K562 (cell line): Measurements from ENCODE around the gene NEDD4. TPM values are rescaled to one million over a fixed set of nuclear protein-coding genes. Genes with fewer than 3 reads are reported as not detected.
A peak's percentile ranks its signal among the peaks of the same experiment; 100 is the strongest.

Source experiments
- ATF7 ChIP-seq: fragments of 450-650 bp; IDR thresholded peaks from 2 replicates; pipeline ENCODE4 v1.7.1; 2014; ENCODE audit warnings: mild to moderate bottlenecking, moderate library complexity
- CREB3L1 ChIP-seq: fragments of 450-650 bp; IDR thresholded peaks from 2 replicates; pipeline ENCODE4 v1.6.1; 2014; ENCODE audit warnings: low read depth, mild to moderate bottlenecking, moderate library complexity, borderline replicate concordance
- EP300 ChIP-seq: IDR thresholded peaks from 2 replicates; pipeline ENCODE4 v1.6.1; 2012; ENCODE audit warnings: low read length, improper control_type of control experiment
- JUND ChIP-seq, 2 experiments: IDR thresholded peaks; 2 replicates in 1 of 2; 3 replicates in 1 of 2; pipeline ENCODE4 v1.6.1; 2011; ENCODE audit warnings: borderline replicate concordance in 2 of 2, low read depth in 2 of 2, low read length in 2 of 2, improper control_type of control experiment in 1 of 2, missing biosample characterization in 1 of 2, missing genetic modification characterization in 1 of 2, missing genetic modification reagents in 1 of 2
- KDM5B ChIP-seq: fragments of 200-600 bp; sonication (generic); IDR thresholded peaks from 2 replicates; pipeline ENCODE4 v1.6.1; 2012; ENCODE audit warnings: low read depth, mild to moderate bottlenecking, moderate library complexity, low read length, control low read depth, inconsistent platforms; ENCODE audit not compliant: insufficient replicate concordance
- NFIC ChIP-seq: fragments of 450-650 bp; IDR thresholded peaks from 2 replicates; pipeline ENCODE4 v1.6.1; 2017; ENCODE audit warnings: mild to moderate bottlenecking, inconsistent platforms
- PHF8 ChIP-seq: fragments of 200-600 bp; sonication (generic); IDR thresholded peaks from 2 replicates; pipeline ENCODE4 v1.6.1; 2012; ENCODE audit warnings: mixed run types, mild to moderate bottlenecking, inconsistent platforms, low read length, moderate library complexity, borderline replicate concordance
- POLR2B ChIP-seq: fragments of 450-650 bp; IDR thresholded peaks from 2 replicates; pipeline ENCODE4 v1.6.1; 2018; ENCODE audit warnings: low read depth; ENCODE audit not compliant: partially characterized antibody
- POLR2G ChIP-seq: fragments of 200-400 bp; formaldehyde crosslinking; IDR thresholded peaks from 2 replicates; pipeline ENCODE4 v1.6.1; 2017; ENCODE audit warnings: low read depth, mild to moderate bottlenecking, antibody characterized with exemption, low read length, moderate library complexity
- RBBP5 ChIP-seq: fragments of 200-600 bp; sonication (generic); IDR thresholded peaks from 2 replicates; pipeline ENCODE4 v1.6.1; 2012; ENCODE audit warnings: borderline replicate concordance, mild to moderate bottlenecking, low read length, control low read depth, inconsistent platforms; ENCODE audit not compliant: insufficient read depth, poor library complexity, severe bottlenecking
- THAP12 ChIP-seq: fragments of 250-450 bp; sonication (Bioruptor Pico); IDR thresholded peaks from 2 replicates; pipeline ENCODE4 v1.9.0; 2021; ENCODE audit warnings: mild to moderate bottlenecking, inconsistent platforms
- TOE1 ChIP-seq, 2 experiments: fragments of 450-650 bp in 1 of 2; sonication (generic) in 1 of 2; formaldehyde crosslinking in 1 of 2; IDR thresholded peaks; 2 replicates each; pipeline versions ENCODE4 v1.7.1 to v1.8.0; 2016 to 2022; ENCODE audit warnings: borderline replicate concordance in 2 of 2, mild to moderate bottlenecking in 2 of 2, antibody characterized with exemption in 1 of 2, inconsistent platforms in 1 of 2, low read depth in 1 of 2, missing genetic modification reagents in 1 of 2, moderate library complexity in 1 of 2
- ZBTB11 ChIP-seq, 3 experiments: fragments of 200-800 bp in 1 of 3; fragments of 250-450 bp in 1 of 3; fragments of 450-650 bp in 1 of 3; sonication (Bioruptor Pico) in 1 of 3; sonication (Bioruptor generic) in 1 of 3; formaldehyde crosslinking in 1 of 3; IDR thresholded peaks; 2 replicates each; pipeline versions ENCODE4 v1.6.1 to v1.8.0; 2016 to 2022; ENCODE audit warnings: mild to moderate bottlenecking in 2 of 3, missing genetic modification characterization in 2 of 3, missing compliant biosample characterization in 1 of 3, moderate library complexity in 1 of 3
- ZKSCAN1 ChIP-seq: fragments of 150-350 bp; IDR thresholded peaks from 2 replicates; pipeline ENCODE4 v1.6.1; 2016; ENCODE audit warnings: low read depth, low read length
- ZNF280A ChIP-seq: fragments of 450-650 bp; IDR thresholded peaks from 2 replicates; pipeline ENCODE4 v1.6.1; 2018; ENCODE audit warnings: mild to moderate bottlenecking, low read depth; ENCODE audit not compliant: partially characterized antibody
- polyA plus RNA-seq, 8 experiments: library from polyadenylated mRNA; depleted of rRNA in 4 of 8; stranded (reverse) in 5 of 8; unstranded in 3 of 8; fragments of >200 nt; fragmentation: Nextera tagmentation in 2 of 8; fragmentation: Illumina TruSeq in 1 of 8; extraction: Ambion mirVana in 2 of 8; extraction: Trizol in 1 of 8; gene quantifications; 2 replicates each; pipeline versions ENCODE4 v1.2.1 to v1.2.3, GENCODE V29; 2011 to 2014; ENCODE audit warnings: inconsistent platforms in 1 of 8, missing spikeins in 1 of 8
- total RNA-seq, 7 experiments: library from RNA; depleted of rRNA in 6 of 7; stranded (reverse); fragments of >200 nt in 6 of 7; fragmentation: Illumina TruSeq in 2 of 7; extraction: Trizol in 2 of 7; gene quantifications; 2 replicates each; pipeline versions ENCODE4 v1.2.1 to v1.2.3, GENCODE V29; 2011 to 2021; ENCODE audit warnings: low replicate concordance in 1 of 7

Gene NEDD4
- total and polyA plus RNA-seq, 9 of the 15 experiments (the other 6 are each of a cell fraction or from before 2014, with no cell fraction given), result 7.2 to 23.7 (median 17.3) TPM

GRCh38 chr15:55993111-55993803 lies at the start of gene NEDD4 (continued):
- TF ChIP-seq NFIC (peak; percentile 16; the same call in 1 of the 2 replicates), POLR2B (peak; percentile 54), ATF7 (peak; percentile 71), POLR2G (peak; percentile 94), TOE1 (IDR thresholded peaks at IDR 0.05; ENCODE audit: borderline replicate concordance) (0 out of 2 replicates have a peak, but pooled peaks have one; percentile 51), TOE1 (CRISPR knock-in tag; IDR thresholded peaks at IDR 0.05; ENCODE audit: borderline replicate concordance, low read depth) (no peak), PHF8 (peak; percentile 63), ZBTB11 (CRISPR knock-in tag; IDR thresholded peaks at IDR 0.05) (peak in 1 of 3 experiments; percentile 79; a peak in 2 of 6 replicates), JUND (IDR thresholded peaks at IDR 0.05; ENCODE audit: borderline replicate concordance, low read depth, low read length) (peak; percentile 33; the same call in 1 of the 2 replicates), JUND (tag; IDR thresholded peaks at IDR 0.05; ENCODE audit: borderline replicate concordance, low read depth, low read length) (no peak), EP300 (no peak), RBBP5 (peak; percentile 79), THAP12 (CRISPR knock-in tag) (peak; percentile 28; the same call in 1 of the 2 replicates), KDM5B (no peak), ZNF280A (no peak), CREB3L1 (peak; percentile 24; the same call in 1 of the 2 replicates), ZKSCAN1 (0 out of 2 replicates have a peak, but pooled peaks have one; percentile 13)
